ENCODE data around the gene IKZF1.

IKZF1 gene

DNA sequence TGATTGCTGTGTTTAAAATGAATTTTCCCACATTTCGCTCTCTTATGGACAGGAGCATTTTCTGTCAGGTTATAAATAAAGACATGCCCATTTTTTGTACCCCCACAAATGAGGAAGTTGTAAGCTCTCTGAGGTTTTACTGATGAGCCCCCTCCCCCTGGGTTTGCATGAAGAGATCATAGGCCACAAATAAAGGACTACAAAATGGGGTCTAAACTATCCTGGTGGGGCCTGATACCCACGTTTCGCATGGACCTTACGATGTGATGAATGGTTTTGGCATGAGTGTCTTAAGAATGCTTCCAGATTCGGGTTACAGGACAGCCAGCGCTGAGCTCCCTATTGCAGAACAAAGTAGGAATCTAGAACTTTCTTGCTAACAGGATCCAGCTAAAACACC lies 5.8 kb downstream of the IKZF1 start:
- no peak for DNase-seq

- DNase-seq: no peak
These were observed 6.4 kb downstream of the IKZF1 start for GRCh38 chr7:50310956-50311355.

DNA sequence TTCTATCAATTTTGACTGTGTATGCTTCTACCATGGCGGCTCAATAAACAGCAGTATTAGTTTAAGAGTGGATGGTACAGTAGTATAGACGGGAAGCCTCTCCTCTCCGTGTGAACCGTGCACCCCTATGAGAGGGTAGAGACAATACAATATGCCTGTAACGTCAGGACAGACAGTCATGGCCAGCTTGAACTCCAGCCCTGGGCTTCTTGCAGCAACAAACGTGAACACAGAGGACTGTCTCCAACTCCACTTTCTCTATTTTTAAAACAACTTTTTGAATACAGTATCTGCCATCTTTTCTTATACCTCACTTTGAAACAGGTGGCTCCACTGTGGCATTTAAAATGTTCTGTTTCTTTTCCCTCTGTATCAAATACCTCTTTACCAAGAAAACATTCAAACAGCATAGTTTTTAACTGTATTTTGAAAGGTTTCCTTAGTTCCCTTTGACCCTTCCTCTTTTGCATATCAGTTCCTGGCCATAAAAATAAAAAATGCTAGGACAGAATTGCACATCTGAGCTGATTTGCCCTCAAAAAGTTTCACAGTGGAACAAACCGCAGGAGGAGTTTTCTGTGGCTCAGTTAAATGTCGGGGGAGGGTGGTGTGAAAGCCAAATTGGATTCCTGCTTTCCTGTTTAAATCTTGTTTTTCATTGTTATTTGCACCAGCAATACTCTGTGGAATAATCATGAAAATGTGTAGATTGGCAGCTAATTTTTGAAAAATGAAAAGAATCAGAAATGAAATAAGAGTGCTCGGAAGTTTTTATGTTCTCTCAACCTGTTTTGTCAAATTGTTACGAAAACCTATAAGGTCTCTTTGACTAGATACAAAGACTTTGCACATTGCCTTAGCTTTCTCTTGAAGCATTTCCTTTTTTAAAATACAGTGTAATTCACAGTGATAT lies 8.0 kb downstream of the IKZF1 start:
- no peak for DNase-seq

DNA sequence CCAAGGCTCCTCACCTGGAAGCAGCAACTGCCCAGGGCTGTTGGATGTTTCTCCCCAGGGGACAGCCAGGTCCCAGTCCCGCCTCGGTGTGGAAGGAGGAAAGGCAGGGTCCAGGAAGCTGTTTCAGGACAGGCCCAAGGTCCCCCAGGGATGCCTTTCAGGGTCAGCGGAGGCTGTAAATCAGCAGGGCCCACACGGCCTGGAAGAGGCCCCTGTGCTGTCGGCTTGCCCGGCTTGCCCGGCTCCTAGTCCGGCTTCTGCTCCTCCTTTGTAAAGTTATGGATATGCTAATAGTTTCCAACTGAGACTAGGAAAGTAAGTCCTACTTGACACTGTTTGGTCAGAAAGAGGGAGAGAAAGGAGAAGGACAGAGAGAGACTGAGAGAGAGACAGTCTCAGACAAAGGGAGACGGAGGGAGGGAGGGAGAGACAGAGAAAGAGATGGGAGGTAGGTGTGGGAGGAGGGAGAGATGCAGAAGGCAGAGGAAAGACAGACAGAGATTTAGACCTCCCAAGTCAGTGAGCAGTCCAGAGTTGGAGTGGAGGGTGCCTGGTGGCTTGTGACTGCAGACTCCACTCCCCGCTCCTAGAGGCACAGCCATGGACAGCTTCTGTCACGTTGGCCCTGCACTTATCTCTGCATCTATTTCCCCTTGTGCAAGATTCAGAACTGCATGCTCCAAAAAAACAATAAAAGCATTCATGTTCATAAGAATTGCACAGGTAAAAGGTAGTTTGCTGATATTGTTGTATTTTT lies 10.5 kb downstream of the IKZF1 start:
- DNase-seq: no peak

DNA sequence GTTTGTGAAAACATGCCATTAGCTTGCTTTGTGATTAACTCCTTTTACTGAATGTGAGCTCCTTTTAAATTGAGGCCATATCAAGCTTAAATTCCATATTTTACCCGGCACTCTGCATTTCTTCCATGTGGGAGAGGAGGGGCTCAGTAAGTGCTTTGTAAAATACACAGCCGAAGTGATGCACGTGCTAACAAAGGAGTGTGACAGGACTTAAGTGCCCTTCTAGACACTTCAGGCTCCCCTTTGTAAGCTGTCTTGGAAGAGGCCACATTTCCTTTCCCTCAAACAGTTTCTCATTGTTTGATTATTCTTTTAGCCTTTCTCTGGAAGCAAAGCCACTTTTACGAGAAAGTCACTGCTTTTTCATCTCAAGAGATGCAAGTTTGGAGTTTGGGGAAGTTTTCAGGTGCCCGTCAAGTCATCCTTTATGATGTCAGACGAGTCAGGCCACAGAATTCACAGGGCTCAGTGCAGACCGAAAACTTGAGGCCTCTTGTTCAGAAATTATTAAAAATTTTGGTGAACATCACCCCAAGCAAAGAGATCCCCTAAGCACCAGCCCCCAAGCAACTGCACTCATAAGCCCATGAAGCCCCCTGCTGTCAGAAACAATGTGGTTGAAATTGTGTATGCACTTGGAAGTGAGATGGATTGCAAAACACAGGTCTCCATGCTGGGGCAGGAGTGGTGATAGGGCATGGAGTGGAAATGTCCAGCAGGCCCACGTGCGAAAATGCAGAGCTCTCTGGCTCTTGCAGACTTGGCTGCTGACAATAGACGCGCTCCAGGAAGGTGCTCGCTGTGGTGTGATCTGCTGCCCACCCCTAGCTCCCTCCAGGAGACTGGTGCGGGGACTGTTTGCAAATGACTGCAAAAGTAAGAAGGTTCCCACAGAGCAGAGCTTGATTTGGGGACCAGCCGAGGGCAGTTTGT lies 11.5 kb downstream of the IKZF1 start:
- no peak for DNase-seq

DNA sequence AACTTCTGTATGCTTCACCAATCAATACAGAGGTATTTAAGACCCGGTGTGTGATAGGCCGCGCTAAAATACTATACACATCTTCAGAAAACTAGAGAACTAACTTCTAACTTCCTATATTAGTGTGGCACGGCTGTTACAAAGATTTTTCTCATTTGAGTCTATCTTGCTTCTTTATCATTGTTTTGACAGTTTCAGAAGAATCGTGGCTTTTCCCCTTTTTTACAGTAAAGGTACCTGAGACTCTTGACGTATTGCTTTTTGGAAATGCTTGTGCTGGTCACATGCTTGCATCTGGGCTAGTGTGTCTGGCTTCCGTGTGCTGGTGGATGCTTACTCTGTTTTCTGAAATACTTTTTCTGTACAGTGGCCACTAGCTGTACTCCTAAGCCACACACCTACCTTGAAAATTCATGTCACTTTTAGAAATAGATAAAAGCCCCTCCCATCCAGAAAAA lies 12.7 kb downstream of the IKZF1 start:
- DNase-seq: no peak

DNA sequence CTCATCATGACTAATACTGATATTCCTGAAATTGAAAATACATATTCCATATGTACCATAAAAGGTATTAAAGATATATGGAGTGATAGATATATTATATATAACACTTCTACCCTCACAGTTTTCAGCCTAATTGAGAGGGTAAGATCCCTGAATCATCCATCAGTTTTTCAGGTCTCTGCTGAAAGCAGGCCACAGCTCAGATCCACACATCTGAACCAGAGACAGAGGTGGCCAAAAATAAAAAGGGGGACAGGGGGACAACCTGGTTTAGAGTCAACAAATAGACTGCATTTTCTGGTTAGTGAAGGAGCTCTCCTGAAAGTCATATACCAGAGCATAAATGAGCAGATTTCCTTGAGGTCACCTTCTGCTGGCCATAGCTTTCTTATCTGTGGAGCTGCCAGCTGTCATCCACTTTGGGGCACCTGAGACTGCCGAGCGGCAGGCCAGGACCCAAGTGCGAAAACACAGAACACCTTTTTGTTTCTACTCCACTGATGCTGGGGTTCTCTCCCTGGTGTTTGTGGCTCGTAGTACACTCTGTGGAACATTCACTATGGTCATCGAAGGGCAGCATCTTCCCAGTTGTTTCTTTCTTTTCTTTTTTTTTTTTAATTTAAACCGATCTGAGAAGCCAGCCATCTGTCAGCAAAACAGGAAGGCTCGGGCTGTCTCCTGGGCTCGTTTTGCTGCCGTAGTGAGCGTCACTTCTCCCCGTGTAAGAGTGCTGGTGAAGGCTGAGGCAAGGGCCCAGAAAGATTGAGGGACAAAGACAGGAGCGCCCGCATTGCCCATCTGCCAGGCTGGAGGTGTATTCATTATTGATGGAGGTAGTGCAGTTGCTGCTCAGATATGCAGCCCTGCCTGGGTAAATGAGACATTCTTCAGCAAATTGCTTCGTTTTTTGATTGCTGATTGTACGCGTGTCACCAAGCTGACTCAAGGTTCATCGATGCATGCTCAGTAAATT lies 13.5 kb downstream of the IKZF1 start:
- DNase-seq: no peak

DNA sequence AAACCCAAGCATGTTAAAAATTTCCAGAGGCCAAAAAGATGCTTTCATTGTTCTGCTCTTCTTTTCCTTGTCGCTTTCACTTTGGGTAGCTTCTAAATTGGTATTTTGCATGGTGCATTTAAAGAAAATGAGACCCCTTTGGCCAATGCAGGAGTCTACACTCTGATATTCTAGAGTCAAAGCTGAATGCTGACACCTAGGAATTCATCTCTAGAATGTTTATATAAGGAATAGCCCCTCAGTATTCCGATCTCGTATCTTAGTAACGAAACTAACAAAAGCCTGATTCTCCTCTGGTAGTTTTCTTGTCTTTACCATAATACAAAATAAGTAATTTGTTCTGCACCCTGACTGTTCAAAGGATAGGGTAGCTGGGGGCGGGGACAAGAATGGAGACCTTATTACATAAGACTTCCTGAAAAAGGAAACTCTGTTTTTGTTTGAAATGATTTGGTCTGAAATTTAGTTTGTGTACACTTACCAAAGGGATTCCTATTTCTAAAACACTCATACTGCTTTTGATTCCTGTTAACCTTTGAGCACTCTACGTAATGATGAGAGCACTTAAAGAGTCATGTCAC lies 17.1 kb downstream of the IKZF1 start:
- no peak for DNase-seq

DNA sequence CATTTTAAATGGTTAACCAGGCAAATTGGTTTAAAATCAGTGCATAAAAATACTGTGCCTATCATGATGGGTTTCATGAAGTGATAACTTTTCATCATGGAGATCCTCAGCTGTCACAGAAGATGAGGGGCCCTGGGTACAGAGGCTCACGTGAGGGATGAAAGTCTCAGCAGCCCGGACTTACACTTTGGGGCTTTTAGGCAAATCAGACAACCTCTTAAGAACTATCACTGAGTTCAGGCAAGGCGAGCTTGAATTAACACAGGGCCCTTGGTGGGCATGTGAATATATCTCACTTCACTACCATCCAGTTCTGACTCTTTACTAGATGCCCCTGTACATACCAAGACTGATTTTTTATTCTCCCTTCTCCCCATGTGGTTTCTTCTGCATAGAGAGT lies 19.6 kb downstream of the IKZF1 start:
- DNase-seq: no peak

DNA sequence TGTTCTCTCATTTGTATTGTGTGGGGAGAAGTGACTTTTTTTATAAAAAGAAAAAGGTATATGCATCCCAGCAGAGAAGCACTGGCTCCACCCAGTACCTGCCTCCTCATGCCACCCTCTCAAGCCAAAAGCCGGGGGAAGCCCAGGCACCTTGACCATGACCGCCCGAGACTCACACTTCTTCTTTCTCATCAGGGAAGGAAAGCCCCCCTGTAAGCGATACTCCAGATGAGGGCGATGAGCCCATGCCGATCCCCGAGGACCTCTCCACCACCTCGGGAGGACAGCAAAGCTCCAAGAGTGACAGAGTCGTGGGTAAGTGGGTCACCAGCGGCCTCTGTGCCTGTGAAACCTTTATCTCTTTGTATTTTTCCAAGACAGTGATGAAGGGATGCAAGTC lies 22.9 kb downstream of the IKZF1 start:
- DNase-seq: no peak

DNA sequence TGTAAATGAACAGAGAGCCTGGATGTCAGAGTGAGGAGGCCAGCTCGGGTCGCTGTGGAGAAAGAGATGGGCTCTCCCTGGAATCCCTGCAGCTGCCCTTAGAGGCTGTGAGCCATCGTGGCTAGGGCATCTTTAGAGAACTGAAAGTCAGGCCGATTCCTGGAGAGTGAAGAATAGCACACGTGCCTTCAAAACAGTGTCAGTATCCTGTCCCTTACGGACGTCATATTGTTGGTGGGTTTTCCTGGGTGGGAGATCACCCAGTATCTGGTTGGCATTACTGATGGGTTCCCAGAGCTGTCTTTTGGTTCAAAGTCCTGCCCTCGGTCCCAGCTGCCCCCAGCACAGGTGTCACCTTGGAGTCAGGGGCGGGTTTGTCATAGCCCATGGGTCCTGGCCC lies 25.3 kb downstream of the IKZF1 start:
- DNase-seq: no peak

- DNase-seq: no peak
These were observed 25.7 kb downstream of the IKZF1 start for GRCh38 chr7:50330254-50330653.

DNA sequence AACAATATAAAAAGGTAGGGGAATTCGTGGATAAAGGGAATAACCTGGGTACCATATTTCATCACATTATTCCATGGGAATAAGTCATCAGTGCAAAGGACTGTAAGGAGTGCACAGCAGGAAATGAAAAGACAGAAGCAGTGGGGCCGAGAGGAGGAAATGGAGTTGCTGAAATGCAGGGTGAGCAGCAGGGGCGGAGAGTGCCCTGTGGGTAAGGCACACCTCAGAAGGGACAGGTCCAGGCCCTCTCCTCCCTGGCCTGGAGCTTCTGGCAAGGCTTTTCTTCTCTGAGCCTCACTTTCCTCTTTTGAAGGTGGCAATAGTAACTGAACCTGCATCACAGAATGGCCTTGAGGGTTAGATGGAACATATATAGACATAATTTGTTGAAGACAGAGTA lies 26.2 kb downstream of the IKZF1 start:
- DNase-seq: no peak

GRCh38 chr7:50331564-50332208 lies 27.2 kb downstream of the IKZF1 start:
- DNase-seq: no peak

GRCh38 chr7:50332241-50333165 lies 28.0 kb downstream of the IKZF1 start:
- DNase-seq: no peak

DNA sequence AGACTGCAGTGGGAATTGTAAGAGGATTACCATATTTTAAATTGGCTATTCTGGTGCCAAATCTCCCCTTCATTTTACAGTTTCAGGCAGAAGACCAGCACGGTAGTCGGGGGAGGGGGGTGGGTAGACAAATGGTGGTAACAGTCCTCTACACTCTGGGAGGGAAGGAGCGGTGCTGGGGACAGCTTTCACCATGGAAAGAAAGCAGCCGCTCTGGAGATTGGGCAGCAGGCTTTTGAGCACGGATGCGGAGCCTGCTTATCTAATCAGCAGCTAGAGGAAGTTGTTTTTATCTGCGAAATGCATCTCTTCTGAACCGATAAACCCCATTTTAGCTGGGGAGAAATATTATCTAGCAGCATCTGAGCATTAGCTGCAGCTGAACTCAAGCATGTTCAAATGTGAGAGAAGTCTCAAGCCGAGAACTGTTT lies 28.7 kb downstream of the IKZF1 start:
- no peak for DNase-seq

GRCh38 chr7:50334341-50334994 lies 30.0 kb downstream of the IKZF1 start:
- no peak for DNase-seq

DNA sequence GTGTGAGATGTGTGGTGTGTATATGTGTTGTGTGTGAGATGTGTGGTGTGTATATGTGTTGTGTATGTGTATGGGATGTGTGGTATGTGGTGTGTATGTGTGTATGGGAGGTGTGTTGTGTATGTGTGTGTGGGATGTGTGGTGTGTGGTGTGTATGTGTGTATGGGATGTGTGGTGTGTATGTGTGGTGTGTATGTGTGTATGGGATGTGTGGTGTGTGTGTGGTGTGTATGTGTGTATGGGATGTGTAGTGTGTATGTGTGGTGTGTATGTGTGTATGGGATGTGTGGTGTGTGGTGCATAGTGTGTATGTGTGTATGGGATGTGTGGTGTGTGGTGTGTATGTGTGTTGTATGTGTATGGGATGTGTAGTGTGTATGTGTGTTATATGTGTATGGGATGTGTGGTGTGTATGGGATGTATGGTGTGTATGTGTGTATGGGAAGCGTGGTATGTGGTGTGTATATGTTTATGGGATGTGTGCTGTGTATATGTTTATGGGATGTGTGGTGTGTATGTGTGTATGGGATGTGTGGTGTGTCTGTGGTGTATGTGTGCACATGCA lies 30.8 kb downstream of the IKZF1 start:
- DNase-seq: no peak
